Activated CD4-positive, alpha-beta T cell treated with anti-CD3 and anti-CD28 coated beads, Interleukin-2, amount 50 U/mL, for 16 hours (primary cell): ENCODE measurements around the gene MEIOB.
"Not testable (repeated sequence)": the region's sequence is repeated elsewhere in the genome, so short reads cannot be mapped to it uniquely, and the experiment has no call there.

Source experiments
- DNase-seq: peaks from one replicate; pipeline ENCODE4 v3.0.0-alpha.2; 2020

MEIOB gene

GRCh38 chr16:1871974-1872635 lies at the start of gene MEIOB:
MEIOB (minus strand) TSS chr16:1872164; CDS start chr16:1868175, 3,989 bp downstream.
- peak; percentile 14 for DNase-seq

GRCh38 chr16:1920727-1921171 lies 48.8 kb upstream of the MEIOB start:
- DNase-seq = no peak

- DNase-seq = not testable (repeated sequence)
These were observed 48.2 kb upstream of the MEIOB start for GRCh38 chr16:1920122-1920521.

- DNase-seq = no peak
These were observed 47.5 kb upstream of the MEIOB start for GRCh38 chr16:1919327-1919998.

- no peak for DNase-seq
These were observed 46.7 kb upstream of the MEIOB start, which contains the start of gene HS3ST6 for GRCh38 chr16:1918351-1919326. HS3ST6 (minus strand) TSS chr16:1918415; CDS start chr16:1918323, 92 bp downstream.

DNA sequence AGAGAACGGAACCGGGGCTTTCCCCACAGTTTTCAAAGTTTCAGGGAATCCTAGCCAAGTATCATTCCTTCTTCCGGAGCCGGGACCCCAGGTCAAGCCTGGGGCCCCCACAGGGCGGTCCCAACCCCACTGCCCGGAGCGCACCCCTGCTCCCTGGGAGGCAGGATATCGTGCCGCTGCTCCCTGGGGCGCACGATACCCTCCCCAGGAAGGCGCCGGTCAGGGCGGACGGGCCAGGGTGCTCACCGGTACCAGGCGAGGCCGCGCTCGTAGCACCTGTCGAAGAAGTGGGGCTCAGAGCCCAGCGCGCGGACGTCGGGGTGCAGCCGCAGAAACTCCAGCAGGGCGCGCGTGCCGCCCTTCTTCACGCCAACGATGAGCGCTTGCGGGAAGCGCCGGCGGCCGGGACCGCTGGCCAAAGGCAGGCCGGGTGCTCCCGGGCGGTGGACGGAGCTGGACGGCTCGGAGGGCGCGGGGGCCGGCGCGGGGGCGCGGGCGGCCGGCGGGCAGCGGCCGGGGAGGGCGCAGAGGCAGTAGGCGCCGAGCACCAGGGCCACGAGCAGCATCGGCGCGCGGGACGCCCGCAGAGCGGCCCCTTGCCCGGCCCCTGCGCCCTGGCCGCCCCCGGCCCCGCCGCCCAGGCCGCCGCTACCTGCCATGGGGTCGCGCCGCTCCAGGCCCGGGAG lies 45.8 kb upstream of the MEIOB start:
- DNase-seq = no peak

DNA sequence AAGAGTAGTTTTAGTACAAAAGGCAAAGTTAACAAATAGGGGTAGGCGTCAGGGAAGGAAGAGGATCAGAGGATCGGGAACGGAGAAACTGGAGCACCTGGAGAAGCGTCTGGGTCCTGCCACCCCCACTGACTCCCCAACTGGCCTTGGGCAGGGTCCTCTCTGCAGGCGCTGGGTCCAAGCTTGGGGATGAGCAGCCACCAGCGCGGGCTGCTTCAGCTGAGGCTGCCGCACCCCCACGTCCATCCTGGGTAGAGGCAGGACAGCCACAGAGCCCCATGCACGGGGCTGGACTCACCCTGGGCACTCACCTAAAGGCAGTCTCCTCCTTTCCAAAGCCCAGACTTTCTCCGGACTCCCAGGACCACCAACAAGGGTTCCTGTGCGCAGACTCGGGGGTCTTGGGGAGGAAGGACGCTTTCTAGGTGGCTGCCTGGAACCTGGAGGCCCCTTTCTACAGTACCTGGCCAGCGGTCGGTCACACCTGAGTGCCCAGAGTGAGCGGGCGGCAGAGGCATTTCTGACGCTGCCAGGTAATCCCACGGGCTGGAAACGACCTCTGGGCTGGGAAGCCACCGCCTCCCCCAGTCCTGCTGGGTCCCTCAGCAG lies 45.2 kb upstream of the MEIOB start:
- no peak for DNase-seq

- DNase-seq = no peak
These were observed 44.7 kb upstream of the MEIOB start for GRCh38 chr16:1916640-1916990.

DNA sequence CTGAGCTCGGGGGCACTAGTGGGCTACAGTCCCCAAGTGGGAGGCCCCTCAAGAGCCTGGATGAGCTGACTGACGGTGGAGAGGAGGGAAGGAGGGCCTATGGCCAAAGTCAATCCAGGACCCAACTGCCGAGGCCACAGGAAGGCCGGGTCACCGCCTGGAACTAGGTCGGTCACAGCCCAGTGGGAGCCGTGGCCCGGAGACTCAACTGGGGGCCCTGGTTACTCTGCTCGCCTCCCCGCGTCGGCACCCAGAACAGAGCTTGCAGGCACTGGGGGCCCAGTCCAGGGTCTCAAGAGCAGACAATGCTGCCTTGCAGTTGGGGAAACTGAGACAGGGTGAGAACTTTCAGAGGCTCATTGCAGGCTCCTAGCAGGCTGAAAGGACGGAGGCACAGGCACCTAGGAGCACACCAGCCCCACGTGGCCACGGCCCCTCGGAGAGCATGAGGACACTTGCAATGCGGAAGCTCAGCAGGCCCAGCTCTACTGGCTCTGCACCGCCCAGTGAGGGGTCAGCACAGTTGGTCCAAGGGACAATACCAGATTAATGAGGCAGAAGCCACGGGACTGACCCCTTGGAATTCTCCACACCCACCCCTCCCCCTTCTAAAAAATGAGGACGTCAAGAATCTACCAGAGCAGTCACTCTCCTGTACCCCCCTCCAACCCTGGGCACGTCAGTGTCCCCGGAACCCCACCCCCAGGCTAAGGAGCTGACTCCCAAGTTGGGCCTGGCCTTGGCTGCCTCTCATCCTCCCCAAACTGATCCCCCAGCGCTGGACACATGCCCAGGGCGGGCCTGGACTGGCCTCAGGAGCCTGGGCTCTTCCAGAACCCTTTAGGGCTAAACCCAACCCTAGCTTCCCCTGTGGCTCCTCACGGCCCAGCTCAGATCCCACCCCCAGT lies 44.0 kb upstream of the MEIOB start:
- DNase-seq = no peak

- no peak for DNase-seq
These were observed 43.0 kb upstream of the MEIOB start for GRCh38 chr16:1914988-1915387.

DNA sequence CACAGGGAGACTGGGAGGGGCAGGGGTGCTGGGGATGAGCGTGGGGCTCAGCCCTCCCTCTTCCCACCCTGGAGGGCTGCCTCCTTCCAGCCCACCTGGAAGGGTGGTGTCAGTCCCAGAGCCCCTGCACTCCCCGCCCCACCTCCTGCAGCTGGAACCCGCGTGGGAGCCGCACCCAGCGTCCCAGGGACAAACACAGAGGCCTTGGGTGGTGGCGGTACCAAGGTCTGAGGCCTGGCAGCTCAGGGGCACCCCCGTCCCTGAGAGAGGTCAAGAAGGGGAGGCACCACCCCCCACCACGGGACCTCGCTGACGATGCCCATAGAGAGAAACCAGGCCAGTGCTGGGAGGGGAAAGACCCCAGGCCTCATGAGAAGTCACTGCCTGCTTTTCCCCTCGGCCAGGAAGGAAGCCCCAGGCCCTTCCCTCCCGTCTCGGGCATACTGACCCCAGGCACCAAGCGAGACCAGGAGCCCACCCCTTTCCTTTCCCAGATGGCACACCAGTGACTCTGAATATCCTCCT lies 42.2 kb upstream of the MEIOB start:
- DNase-seq = no peak

DNA sequence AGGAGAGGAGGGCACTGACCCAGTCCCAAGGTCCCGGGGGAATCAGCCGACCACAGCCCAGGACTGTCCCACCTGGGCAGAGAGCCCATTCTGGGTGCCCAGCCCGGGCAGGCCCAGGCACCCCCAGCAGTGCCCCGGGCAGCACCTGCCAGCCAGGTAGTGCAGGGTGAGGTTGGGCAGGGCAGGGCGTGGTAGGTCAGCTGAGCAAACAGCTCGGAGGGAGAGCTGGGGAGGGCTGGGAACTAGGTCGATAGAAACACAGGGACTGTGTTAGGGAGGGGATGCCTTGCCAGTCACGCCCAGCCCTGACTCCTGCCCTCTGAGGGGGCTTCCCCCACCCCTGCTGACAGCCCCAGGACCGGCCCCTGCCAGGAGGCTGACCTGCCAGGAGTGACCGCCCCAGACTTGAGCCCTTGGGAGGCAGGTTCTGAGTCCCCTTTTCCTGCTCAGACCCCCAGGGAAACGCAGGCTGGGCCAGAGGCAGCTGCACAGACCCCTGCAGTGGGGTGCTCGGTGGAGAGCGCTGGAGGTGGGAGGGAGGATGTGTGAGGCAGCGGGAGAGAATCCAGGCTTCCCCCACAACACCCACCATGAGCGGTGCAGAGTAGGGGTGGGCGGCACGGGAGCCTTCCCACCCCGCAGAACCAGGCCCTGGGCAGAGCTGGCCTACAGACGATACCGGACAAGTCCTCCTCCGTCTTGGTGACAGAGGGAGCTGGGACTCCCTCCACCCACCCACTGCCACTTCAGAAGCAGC lies 41.5 kb upstream of the MEIOB start:
- no peak for DNase-seq

GRCh38 chr16:1912215-1912543 lies 40.2 kb upstream of the MEIOB start:
- no peak for DNase-seq

- DNase-seq = no peak
These were observed 39.7 kb upstream of the MEIOB start for GRCh38 chr16:1911467-1912214.

- no peak for DNase-seq
These were observed 37.7 kb upstream of the MEIOB start for GRCh38 chr16:1909561-1910231.

DNA sequence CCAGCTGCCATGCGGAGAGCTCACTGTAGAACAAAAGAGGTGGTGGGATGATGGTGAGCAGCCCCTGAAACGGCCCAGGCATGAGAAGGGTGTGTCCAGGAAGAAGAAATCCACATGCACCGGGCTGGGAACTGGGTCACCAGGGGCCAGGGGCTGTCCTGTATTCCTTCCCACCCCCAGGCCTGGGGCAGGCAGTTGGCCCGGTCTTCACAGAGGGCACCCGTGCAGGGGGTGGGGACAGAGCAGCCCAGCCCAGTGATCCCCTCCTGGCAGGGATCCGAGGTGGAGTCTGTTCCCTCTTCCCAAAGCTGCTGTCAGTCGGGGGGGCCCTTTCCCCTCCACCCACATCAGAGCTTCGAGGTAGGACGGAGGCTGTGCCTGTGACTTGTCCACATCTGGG lies 37.0 kb upstream of the MEIOB start:
- no peak for DNase-seq

GRCh38 chr16:1908184-1908583 lies 36.2 kb upstream of the MEIOB start:
- DNase-seq = no peak

DNA sequence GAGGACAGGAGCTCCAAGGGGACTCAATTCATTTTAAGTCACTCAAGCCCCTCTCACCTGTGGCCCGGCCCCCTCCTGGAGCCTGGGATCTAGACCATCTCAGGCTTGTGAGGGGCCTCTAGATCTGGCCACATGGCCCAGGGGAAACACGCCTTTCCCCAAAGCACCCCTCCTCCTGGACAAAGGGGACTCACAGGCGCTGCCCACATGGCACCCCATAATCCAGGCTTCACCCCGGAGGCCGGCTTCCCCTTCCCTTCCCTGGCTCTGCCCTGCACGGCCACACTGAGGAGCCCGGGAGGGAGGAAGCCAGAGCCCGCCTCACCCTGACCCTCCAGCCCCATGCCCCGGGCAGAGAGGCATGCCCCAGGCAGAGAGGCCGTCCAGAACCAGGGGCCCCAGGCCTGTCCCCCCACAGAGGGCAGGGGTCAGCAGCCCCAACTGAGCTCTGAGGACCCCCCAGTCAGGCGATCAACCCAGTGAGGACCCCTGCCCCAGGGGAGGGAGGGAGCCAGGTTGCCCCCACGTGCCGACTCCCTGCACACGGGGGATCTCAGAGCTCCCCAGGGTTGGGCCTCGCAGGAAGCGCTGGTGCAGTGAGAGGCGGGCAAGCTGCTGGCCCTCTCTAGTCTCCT lies 35.4 kb upstream of the MEIOB start:
- no peak for DNase-seq

GRCh38 chr16:1906846-1907165 lies 34.8 kb upstream of the MEIOB start:
- no peak for DNase-seq
